H9 (cell line): Measurements from ENCODE around the gene ZNF18. TPM values are rescaled to one million over a fixed set of nuclear protein-coding genes. Genes with fewer than 3 reads are reported as not detected.

Source experiments
- DNase-seq: peaks from one replicate; pipeline ENCODE4 v3.0.0-alpha.2; 2017
- H2AFZ ChIP-seq: one replicate; pipeline ENCODE4 v1.6.1; 2013; ENCODE audit warnings: mild to moderate bottlenecking, low read length, control low read depth, moderate library complexity
- H2AK5ac ChIP-seq: 2 replicates; pipeline ENCODE4 v1.6.1; 2013; ENCODE audit warnings: low read length, control low read depth, mixed read lengths; ENCODE audit not compliant: insufficient read length
- H2BK120ac ChIP-seq: one replicate; pipeline ENCODE4 v1.6.1; 2013; ENCODE audit warnings: low read depth, mild to moderate bottlenecking, low read length, control low read depth, inconsistent platforms; ENCODE audit not compliant: poor library complexity, severe bottlenecking
- H2BK12ac ChIP-seq: 2 replicates; pipeline ENCODE4 v1.6.1; 2013; ENCODE audit warnings: low read length, control low read depth, mixed read lengths, low read depth; ENCODE audit not compliant: insufficient read length
- H2BK15ac ChIP-seq: 2 replicates; pipeline ENCODE4 v1.6.1; 2013; ENCODE audit warnings: low read depth, low read length, control low read depth
- H2BK20ac ChIP-seq: one replicate; pipeline ENCODE4 v1.6.1; 2013; ENCODE audit warnings: low read depth, mild to moderate bottlenecking, low read length, control low read depth, inconsistent platforms; ENCODE audit not compliant: poor library complexity, severe bottlenecking
- H2BK5ac ChIP-seq: 2 replicates; pipeline ENCODE4 v1.6.1; 2013; ENCODE audit warnings: low read length, control low read depth, mixed read lengths; ENCODE audit not compliant: insufficient read length
- H3K14ac ChIP-seq: 2 replicates; pipeline ENCODE4 v1.6.1; 2013; ENCODE audit warnings: low read length, control low read depth; ENCODE audit not compliant: insufficient read depth
- H3K18ac ChIP-seq: 2 replicates; pipeline ENCODE4 v1.6.1; 2013; ENCODE audit warnings: low read depth, mild to moderate bottlenecking, mixed read lengths, low read length, control low read depth; ENCODE audit not compliant: insufficient read length
- H3K23ac ChIP-seq: 2 replicates; pipeline ENCODE4 v1.6.1; 2013; ENCODE audit warnings: low read length, control low read depth, mixed read lengths, low read depth; ENCODE audit not compliant: insufficient read length
- H3K23me2 ChIP-seq: 2 replicates; pipeline ENCODE4 v1.6.1; 2013; ENCODE audit warnings: low read depth, mild to moderate bottlenecking, mixed read lengths, low read length, control low read depth; ENCODE audit not compliant: insufficient read length, poor library complexity, severe bottlenecking
- H3K27ac ChIP-seq: 2 replicates; pipeline ENCODE4 v1.5.1; 2013; ENCODE audit warnings: low read length, control low read depth, mixed read lengths, low read depth; ENCODE audit not compliant: insufficient read length
- H3K27me3 ChIP-seq: 2 replicates; pipeline ENCODE4 v1.6.1; 2013; ENCODE audit warnings: low read length, control low read depth, inconsistent platforms; ENCODE audit not compliant: insufficient read depth
- H3K4ac ChIP-seq: 2 replicates; pipeline ENCODE4 v1.6.1; 2013; ENCODE audit warnings: low read depth, mild to moderate bottlenecking, control low read depth, inconsistent platforms, low read length, moderate library complexity
- H3K4me1 ChIP-seq: 2 replicates; pipeline ENCODE4 v1.6.1; 2013; ENCODE audit warnings: low read length, control low read depth, inconsistent platforms; ENCODE audit not compliant: insufficient read depth
- H3K4me2 ChIP-seq: 2 replicates; pipeline ENCODE4 v1.6.1; 2013; ENCODE audit warnings: low read length, control low read depth, mixed read lengths; ENCODE audit not compliant: insufficient read length, insufficient read depth
- H3K56ac ChIP-seq: 2 replicates; pipeline ENCODE4 v1.6.1; 2013; ENCODE audit warnings: low read depth, mild to moderate bottlenecking, mixed read lengths, low read length, control low read depth; ENCODE audit not compliant: insufficient read length
- H3K79me1 ChIP-seq: 2 replicates; pipeline ENCODE4 v1.6.1; 2013; ENCODE audit warnings: low read depth, mild to moderate bottlenecking, moderate library complexity, low read length, control low read depth, inconsistent platforms; ENCODE audit not compliant: insufficient read depth, poor library complexity, severe bottlenecking
- H3K79me2 ChIP-seq: 2 replicates; pipeline ENCODE4 v1.6.1; 2013; ENCODE audit warnings: low read length, control low read depth, inconsistent platforms; ENCODE audit not compliant: insufficient read depth
- H3K9ac ChIP-seq: 2 replicates; pipeline ENCODE4 v1.6.1; 2013; ENCODE audit warnings: low read length, control low read depth, mixed read lengths; ENCODE audit not compliant: insufficient read length; ENCODE audit errors: extremely low read depth
- H3K9me3 ChIP-seq: one replicate; pipeline ENCODE4 v1.6.1; 2013; ENCODE audit warnings: low read depth, low read length, inconsistent platforms; ENCODE audit not compliant: control insufficient read depth
- H3T11ph ChIP-seq: one replicate; pipeline ENCODE4 v1.6.1; 2013; ENCODE audit warnings: mild to moderate bottlenecking, low read length, control low read depth, inconsistent platforms
- H4K20me1 ChIP-seq: one replicate; pipeline ENCODE4 v1.6.1; 2013; ENCODE audit not compliant: control insufficient read depth, insufficient read length, insufficient read depth
- H4K5ac ChIP-seq: 2 replicates; pipeline ENCODE4 v1.6.1; 2013; ENCODE audit warnings: low read depth, mild to moderate bottlenecking, mixed read lengths, low read length, control low read depth; ENCODE audit not compliant: insufficient read length
- H4K8ac ChIP-seq: replicated peaks from 2 replicates; pipeline ENCODE4 v1.6.1; 2013; ENCODE audit warnings: low read length, control low read depth, mixed read lengths, low read depth; ENCODE audit not compliant: insufficient read length
- H4K91ac ChIP-seq: 2 replicates; pipeline ENCODE4 v1.6.1; 2013; ENCODE audit warnings: low read depth, mild to moderate bottlenecking, moderate library complexity, mixed read lengths, low read length, control low read depth; ENCODE audit not compliant: insufficient read length
- H3K27ac Mint-ChIP-seq, 3 experiments: 2 replicates in 2 of 3; 3 replicates in 1 of 3; pipeline ENCODE4 v1.8.0; 2020 to 2021; ENCODE audit warnings: mixed read lengths in 3 of 3, mild to moderate bottlenecking in 1 of 3, moderate library complexity in 1 of 3
- H3K27me3 Mint-ChIP-seq: 2 replicates; pipeline ENCODE4 v1.8.0; 2021; ENCODE audit warnings: low read depth, mild to moderate bottlenecking, moderate library complexity, mixed read lengths
- H3K36me3 Mint-ChIP-seq, 3 experiments: 2 replicates in 2 of 3; 3 replicates in 1 of 3; pipeline ENCODE4 v1.8.0; 2020 to 2021; ENCODE audit warnings: low read depth in 3 of 3, mixed read lengths in 3 of 3; ENCODE audit not compliant: insufficient read depth in 1 of 3
- H3K4me1 Mint-ChIP-seq, 2 experiments: 2 replicates each; pipeline ENCODE4 v1.8.0; 2020; ENCODE audit warnings: mixed read lengths in 2 of 2
- H3K4me3 Mint-ChIP-seq, 2 experiments: 2 replicates in 1 of 2; 3 replicates in 1 of 2; pipeline ENCODE4 v1.8.0; 2020 to 2021; ENCODE audit warnings: mild to moderate bottlenecking in 2 of 2, mixed read lengths in 2 of 2, moderate library complexity in 1 of 2
- H3K9me3 Mint-ChIP-seq, 2 experiments: 2 replicates in 1 of 2; 3 replicates in 1 of 2; pipeline ENCODE4 v1.8.0; 2020; ENCODE audit warnings: mild to moderate bottlenecking in 2 of 2, mixed read lengths in 2 of 2, moderate library complexity in 1 of 2
- CTCF ChIP-seq: fragments of 200-600 bp; sonication (generic); conservative IDR thresholded peaks from 3 replicates; pipeline ENCODE4 v1.8.0; 2021; ENCODE audit warnings: antibody characterized with exemption, mild to moderate bottlenecking
- WGBS: extraction: QIAGEN DNeasy Blood & Tissue Kit; methylation state at CpG from one replicate; pipeline ENCODE4 v1.1.7; 2013; ENCODE audit warnings: missing lambda C conversion rate, low lambda C conversion rate, mixed read lengths; ENCODE audit not compliant: insufficient read length; ENCODE audit errors: extremely low coverage; 5-methylcytosine and 5-hydroxymethylcytosine counted together
- total RNA-seq: library from RNA; stranded (reverse); gene quantifications from 2 replicates; pipeline ENCODE4 v1.2.1, GENCODE V29; 2021

ZNF18 gene
- total RNA-seq, 1 experiment from 2014 or later: 6.8 TPM

- peaks cover 1% of the 10 kb centered on the region; the same call in 1 of the 2 replicates for H3K27me3 Mint-ChIP-seq
- Histone ChIP-seq H2BK20ac (no peak overlapping the region), H4K20me1 (no peaks in the 10 kb centered on the region), H2BK120ac (no peak overlapping the region), H3K27ac (no peak overlapping the region), H3K23me2 (no peaks in the 10 kb centered on the region), H3K9ac (no peak overlapping the region), H3K14ac (no peak overlapping the region), H4K5ac (no peak overlapping the region), H4K8ac (no peak overlapping the region), H3T11ph (no peak overlapping the region), H2BK5ac (no peak overlapping the region), H3K23ac (no peak overlapping the region), H3K79me2 (no peaks in the 10 kb centered on the region), H3K9me3 (no peaks in the 10 kb centered on the region), H3K4me2 (no peak overlapping the region), H4K91ac (no peak overlapping the region), H3K4ac (no peak overlapping the region), H3K4me1 (no peaks in the 10 kb centered on the region), H3K79me1 (no peaks in the 10 kb centered on the region), H3K56ac (no peak overlapping the region), H3K27me3 (no peaks in the 10 kb centered on the region), H2BK15ac (no peak overlapping the region), H2AFZ (no peak overlapping the region), H3K18ac (no peak overlapping the region), H2BK12ac (no peak overlapping the region), H2AK5ac (no peak overlapping the region)
- no peaks in the 10 kb centered on the region for H3K36me3 Mint-ChIP-seq
- no peak for TF ChIP-seq CTCF
- no peak for DNase-seq
- peaks cover 0 to 8% of the 10 kb centered on the region in 2 experiments; a peak in 2 of 4 replicates for H3K4me1 Mint-ChIP-seq
- no peak overlapping the region; a peak in 1 of 5 replicates for H3K4me3 Mint-ChIP-seq
- WGBS: no CpG with 5 or more reads among the region's 5 CpGs
- no peaks in the 10 kb centered on the region for H3K9me3 Mint-ChIP-seq
- no peak overlapping the region for H3K27ac Mint-ChIP-seq
Measured at GRCh38 chr17:12007466-12007865, 10.2 kb upstream of the ZNF18 start.
